HG03342 (cell line): ENCODE measurements around the gene CETP.
"Not testable (repeated sequence)": the region's sequence is repeated elsewhere in the genome, so short reads cannot be mapped to it uniquely, and the experiment has no call there.

ENCODE experiments used
- ATAC-seq: cut with Tn5 transposase; IDR thresholded peaks from one replicate; pipeline ENCODE4 v1.9.1; 2021; ENCODE audit warnings: mild to moderate bottlenecking, moderate library complexity; ENCODE audit not compliant: unreplicated experiment

The CETP gene

DNA sequence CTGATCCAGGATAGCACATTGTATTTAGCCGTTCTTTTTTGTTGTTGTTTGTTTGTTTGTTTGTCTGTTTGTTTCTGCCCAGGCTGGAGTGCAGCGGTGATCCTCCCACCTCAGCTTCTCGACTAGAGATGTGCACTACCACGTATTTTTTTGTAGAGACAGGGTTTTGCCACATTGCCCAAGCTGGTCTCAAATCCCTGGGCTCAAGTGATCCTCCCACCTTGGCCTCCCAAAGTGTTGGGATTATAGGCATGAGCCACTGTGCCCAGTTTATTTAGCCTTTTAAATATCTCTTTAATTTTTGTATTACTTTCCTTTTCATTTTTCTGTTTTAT lies 18.4 kb downstream of the CETP start:
- no peak for ATAC-seq

DNA sequence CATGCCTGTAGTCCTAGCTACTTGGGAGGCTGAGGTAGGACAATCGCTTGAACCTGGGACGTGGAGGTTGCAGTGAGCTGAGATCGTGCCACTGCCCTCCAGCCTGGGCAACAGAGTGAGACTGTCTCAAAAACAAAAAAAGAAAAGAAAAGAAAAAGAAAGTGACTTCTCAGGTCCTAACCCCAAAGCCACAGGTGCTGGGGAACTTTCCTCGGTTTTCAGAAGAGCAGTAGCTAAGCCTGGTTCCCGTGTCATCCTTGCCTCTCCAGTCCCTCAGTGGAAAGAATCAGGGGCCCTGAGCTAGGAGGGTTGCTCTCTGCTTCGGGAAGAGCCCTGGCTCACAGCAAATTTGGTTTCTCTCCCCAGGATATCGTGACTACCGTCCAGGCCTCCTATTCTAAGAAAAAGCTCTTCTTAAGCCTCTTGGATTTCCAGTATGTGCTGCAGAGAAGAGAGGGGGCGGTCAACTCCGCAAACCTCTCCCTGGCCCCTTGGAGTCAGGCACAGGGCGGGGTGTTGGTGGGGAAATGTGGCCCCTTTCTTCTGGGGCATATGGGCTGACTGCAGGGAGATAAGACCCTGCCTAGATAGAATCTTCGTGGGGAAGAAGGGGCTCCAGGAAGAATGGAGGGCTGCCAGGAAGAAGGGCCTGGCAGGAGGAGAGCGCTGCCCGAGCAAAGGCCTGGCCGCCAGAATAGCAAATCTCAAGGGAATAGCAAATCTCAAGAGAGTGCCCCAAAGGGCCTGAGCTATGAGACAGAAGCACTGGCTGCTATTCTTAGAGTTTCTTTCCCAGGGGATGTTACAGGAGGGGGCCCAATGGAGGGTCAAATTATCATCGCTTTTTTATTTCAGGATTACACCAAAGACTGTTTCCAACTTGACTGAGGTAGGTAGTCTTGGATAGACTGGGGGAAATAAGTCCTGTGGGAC lies 19.3 kb downstream of the CETP start:
- peak; percentile 46 for ATAC-seq

DNA sequence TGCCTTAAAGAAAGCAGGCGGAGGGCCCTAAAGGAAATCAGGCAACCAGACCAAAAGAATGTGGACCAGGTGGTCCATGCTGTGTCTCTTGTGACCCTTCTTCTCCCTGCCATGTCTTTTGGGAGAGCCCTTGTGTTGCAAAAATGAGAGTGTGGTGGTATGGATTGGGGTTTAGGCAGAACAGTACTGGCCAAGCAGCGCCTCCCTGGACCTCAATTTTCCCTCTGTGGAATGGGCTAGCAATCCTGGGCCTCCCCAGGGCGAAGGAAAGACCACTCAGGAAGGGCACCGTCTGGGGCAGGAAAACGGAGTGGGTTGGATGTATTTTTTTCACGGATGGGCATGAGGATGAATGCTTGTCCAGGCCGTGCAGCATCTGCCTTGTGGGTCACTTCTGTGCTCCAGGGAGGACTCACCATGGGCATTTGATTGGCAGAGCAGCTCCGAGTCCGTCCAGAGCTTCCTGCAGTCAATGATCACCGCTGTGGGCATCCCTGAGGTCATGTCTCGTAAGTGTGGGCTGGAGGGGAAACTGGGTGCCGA lies 20.1 kb downstream of the CETP start:
- no peak for ATAC-seq

DNA sequence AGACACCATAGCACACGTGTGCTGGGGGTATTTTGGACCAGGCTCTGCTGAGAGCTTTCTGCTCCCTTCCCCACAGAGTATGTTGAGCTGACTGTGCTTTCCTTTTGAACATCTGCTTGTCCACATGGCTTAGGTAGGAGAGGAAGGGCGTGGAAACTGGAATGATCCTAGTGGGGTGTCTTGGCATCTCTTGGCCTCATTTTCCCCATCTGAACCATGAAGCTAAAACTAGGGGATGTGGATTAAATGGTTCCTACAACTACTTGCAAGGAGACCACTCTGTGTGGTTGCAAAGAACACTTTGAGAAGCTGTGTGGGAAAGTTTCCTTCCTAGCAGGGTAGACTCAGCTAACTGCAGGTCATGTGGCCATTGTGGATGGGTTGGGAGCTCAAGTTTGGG lies 20.9 kb downstream of the CETP start:
- ATAC-seq, result no peak

DNA sequence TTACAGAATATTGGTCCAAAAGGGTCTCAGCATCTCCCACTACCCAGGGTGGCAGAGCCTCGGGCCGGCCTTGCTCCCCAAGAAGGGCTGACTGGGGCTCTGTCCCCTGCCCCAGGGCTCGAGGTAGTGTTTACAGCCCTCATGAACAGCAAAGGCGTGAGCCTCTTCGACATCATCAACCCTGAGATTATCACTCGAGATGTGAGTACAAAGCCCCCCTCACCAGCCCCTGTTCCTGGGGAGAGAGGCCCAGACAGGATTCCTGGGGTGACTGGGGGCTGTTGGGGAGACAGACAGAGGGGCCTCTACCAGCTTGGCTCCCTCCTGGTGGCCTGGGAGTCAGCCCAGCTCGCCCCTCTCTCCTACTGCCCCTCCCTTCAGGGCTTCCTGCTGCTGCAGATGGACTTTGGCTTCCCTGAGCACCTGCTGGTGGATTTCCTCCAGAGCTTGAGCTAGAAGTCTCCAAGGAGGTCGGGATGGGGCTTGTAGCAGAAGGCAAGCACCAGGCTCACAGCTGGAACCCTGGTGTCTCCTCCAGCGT lies 21.5 kb downstream of the CETP start:
- ATAC-seq, result no peak

DNA sequence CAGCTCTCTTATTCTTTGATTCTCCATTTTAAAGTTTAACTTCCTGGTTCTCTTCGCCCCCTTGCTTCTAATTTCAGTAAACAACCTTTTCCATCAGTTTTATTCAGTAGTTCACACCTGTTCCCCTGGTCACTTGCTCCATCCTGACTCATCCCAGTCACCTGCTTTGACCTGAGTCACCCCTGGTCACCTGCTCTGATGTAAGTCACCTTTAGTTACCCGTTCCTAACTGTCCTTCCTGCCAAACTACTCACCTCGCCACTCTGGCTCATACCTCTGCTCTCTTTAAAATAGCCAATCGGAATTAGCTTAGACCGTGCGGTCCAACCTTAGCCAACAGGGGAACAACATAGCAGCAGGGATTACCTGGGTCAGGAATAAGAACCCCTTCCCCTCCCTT lies 22.9 kb downstream of the CETP start:
- no peak for ATAC-seq

DNA sequence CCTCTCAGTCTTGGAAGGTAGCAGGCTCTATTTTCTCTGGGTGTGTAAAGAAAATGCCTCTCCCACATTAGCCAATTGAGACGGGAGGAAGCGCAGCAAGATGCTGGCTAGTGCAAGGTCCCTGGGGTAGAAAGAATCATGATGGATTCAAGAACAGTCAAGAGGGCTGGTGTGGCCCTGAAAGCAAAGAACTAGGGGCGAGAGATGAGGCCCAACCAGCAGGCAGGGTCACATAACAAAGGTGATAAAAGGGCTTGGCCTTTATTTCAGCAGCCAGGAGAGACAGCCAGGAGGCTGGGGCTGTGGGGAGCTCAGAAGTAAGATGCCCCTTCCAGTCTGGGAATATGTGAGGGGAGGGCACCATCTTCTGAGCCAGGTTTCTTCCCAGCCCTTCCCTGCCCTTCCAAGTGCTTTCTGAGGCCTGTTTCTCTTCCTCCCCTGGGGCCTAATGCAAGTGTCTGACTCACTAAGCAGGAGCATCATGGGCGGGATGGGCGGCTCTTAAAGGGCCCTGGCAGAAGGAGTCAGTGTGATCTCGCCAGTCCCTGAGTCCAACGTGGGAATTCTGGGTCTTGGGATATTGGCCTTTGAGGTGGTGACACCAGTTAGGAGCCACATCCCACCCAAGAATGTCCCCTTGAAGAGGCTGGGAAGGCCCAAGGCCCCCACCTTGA lies 23.7 kb downstream of the CETP start:
- ATAC-seq, result no peak

DNA sequence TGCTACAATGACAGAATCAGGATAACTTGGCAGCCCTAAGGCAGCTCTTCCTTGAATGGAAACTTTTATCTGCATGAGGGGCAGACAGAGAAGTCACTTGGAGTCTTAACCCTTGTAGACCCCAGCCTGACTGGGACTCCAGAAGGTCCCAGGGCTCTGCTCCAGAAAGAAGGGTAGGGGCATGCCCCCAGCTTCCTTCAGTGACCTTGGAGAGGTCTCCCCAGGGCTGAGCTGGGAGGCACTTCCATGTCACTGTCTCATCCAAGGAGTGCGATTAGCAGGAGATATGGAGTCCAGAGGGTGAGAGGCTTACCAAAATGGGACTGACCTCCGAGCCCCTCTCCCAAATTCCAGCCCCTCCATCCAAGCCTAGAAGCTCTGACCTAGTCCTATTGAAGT lies 24.2 kb downstream of the CETP start:
- ATAC-seq, result no peak

DNA sequence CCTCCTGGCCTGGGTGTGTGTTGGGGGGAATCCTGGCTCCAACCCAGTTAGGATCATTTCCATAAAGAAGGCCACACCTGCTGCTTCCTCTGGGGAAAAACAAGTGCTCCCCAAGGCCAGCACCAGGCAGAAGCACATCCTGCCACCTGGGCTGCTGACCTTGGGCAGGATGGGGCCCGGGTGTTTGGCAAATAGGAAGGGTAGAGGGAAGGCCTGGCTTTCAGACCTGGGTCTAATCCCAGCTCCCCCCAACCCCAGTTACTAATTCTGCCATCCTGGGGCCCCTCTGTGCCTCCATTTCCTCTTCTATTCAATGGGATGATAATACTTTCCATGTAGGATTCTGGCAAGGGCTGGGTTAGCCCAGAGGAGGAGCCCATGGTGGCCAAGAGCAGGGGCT lies 24.6 kb downstream of the CETP start:
- no peak for ATAC-seq

DNA sequence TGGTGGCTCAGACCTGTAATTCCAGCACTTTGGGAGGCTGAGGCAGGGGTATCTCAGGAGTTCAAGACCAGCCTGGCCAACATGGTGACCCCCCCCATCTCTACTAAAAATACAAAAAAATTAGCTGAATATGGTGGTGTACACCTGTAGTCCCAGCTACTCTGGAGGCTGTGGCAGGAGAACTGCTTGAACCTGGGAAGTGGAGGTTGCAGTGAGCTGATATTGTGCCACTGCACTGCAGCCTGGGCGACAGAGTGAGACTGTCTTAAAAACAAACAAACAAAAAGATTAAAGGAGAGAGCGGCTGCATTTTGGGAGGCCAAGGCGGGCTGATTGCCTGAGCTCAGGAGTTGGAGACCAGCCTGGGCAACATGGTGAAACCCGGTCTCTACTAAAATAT lies 25.2 kb downstream of the CETP start:
- ATAC-seq, result not testable (repeated sequence)

DNA sequence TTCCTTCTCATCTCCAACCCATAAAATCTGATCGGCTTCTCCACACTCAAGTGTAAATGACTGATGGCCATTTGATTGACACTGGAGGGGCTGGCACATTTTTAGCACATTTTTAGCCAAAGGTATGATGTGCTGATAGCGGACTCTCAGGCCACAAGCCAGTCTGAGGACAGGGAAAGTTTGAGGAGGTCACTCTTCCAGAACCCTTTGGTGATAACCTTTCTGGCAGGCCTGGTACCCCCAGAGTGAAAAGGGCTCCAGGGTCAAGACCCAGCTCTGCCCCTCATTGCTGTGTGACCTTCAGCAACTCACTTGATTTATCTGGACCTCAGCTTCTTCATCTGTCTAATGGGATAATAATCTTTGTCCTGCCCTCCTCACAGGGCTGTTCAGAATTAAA lies 25.9 kb downstream of the CETP start:
- ATAC-seq, result no peak

DNA sequence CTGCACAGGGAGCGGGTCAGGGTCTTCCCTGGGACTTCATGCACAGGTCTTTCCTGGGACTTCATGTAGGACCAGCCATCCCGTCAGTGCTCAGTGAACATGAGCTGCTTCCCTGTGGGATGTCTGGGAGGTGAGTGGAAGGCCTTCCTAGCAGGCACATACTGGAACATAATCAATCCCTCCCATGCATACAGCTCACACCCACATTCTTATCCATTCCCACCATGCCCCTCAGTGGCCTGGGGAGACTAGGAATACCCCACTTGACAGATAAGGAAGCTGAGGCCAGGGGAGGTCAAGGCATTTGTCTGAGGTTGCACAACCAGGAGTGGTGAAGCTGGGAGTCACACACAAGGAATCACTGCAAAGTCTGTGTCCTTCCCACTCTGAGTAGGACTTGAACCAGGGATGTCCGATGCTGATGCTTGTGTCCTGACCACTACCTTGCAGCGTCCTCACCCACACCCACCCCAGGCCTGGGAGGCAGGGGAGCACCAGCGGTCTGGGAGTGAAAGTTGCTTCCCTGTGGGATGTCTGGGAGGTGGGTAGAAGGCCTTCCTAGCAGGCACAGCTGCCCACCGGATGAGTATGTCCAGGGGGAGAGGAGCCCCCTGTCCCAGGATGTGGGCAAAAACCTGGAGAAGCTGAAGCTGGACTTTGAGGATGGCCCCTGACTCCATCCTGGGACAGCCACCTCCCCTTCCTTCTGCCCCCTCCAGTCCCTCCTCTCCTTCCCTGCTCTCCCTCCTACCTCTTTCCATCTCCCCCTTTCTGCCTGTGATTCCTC lies 26.6 kb downstream of the CETP start:
- no peak for ATAC-seq

DNA sequence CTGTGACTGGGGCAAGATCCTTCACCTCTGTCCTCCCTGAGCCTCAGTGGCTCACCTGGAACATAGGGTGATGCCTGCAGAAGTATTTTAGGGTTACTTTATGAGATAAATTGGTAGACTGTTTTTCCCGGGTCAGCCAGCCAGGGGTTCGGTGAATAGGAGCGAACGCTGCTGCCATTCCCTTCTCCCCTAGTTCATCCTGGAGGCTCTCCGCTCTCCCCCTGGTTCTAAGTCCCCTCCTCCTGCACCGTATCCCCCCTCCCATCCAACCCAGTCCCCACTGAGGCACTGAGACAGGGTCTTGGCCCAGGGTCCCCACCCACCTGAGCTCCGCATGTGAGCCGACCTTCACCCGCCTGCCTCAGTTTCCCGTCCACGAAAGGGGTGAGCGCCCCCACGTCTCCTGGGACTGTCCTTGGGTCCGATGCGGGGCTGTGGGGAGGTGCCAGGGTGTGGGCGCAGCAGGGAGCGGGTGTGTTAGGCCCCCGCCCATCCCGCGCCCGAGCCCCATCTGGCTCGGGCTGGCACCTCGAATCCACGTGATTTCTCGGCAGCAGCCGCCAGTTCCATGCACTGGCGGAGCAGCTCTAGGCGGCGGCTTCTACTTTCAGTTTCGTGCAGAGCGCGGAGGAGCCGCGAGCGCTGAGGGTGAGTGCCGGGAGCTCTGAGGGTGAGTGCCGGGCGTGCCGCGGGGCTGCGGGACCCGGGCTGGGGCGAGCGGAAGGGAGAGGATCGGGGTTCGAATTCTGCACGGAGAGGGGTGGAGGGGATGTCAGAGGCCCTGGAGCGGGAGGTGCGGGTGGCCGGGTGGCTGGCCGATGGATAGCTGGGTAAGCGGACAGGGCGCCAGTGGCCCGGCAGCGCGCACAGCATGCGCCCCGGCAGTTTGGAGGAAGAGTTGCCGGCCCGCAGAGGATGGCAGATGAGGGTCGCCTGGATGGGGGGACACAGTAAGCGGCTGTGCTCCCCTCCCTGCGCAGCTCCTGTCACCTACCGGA lies 27.5 kb downstream of the CETP start, which contains the start of gene NLRC5:
NLRC5 (plus strand) TSS at position 610 of the 998 bp plus-strand sequence. CDS start 31,156 bp downstream, outside the sequence.
- peak; percentile 81 for ATAC-seq

DNA sequence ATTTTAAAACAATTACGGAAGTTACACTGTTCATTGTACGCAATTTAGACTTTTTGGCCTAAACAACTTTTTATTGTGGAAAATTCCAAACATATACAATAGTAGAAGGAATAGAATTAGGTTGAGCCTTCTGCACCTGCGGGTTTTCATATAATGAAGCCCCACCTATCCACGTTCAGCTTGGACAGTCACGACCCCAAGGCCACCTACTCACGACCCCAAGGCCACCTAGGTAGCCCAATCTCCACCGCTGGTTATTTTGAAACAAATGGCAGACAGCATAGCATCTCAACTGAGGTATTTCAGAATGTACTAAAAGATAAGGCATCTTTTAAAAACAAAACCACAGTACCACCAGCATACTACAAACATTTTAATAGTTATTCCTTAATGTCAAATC lies 28.2 kb downstream of the CETP start:
- no peak for ATAC-seq

DNA sequence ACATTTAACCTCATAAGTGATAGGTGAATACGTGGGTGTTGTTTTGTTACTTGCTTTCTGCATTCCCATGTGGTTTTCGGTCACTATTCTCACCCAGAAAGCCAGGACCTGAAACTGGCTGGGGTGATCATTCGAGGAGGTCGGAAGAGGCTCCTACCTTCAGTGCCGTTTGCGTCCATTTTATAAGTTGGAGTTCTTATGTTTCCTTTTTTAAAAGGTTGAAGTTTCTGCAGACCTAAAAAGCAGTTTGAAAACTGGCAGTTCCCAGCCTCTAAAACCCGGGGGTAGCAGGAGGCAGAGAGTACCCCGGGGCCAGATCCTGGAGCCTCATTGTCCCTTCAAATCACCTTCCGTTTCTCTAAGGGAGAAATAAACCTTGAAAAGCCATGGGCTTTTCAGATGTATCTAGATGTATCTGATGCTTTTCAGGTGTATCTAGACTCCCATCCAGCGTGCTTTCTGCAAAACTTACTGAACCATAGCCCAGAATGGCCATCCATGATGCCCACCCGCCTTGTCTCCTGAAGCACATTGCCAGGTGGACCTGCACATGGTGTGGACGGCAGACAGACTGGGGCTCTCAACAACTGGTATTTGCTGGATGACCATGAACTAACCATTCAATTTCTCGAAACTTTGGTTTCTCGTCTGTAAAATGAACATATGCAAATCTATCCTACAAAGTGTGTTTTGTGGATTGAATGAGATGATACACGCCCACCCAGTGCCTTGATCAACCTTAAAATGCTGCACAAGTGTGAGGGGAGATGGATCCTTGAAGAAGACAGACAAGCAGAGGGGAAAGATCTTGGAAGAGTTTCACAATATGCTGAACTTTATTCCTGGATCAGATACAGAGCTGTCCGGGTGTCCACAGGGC lies 28.9 kb downstream of the CETP start:
- no peak for ATAC-seq

DNA sequence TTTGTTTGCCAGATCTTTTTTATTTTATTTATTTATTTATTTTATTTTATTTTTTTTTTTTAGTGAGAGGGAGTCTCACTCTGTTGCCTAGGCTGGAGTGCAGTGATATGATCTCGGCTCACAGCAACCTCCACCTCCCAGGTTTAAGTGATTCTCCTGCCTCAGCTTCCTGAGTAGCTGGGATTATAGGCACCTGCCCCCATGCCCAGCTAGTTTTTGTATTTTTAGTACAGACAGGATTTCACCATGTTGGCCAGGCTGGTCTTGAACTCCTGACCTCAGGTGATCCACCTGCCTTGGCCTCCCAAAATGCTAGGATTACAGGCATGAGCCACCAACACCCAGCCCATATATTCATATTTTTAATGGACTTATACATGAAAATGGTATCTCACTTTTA lies 30.7 kb downstream of the CETP start:
- ATAC-seq, result not testable (repeated sequence)

DNA sequence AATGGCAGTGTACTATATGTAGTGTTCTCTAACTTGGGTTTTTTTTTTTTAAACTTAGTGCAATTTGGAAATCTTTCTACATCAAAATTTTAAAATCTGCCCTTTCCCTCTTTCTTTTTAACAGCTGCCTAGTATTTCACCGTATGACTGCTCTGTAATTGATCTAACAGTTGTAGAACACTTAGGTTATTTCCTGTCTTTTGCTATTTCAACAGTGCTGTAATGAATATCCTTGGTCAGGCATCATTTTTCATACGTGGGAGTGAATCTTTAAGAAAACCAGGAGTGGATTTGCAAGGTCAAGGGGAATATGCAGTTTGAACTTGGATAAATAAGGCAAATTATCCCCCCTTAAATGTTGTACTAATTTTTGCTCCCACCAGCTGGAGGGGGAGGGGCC lies 31.5 kb downstream of the CETP start:
- ATAC-seq, result no peak

DNA sequence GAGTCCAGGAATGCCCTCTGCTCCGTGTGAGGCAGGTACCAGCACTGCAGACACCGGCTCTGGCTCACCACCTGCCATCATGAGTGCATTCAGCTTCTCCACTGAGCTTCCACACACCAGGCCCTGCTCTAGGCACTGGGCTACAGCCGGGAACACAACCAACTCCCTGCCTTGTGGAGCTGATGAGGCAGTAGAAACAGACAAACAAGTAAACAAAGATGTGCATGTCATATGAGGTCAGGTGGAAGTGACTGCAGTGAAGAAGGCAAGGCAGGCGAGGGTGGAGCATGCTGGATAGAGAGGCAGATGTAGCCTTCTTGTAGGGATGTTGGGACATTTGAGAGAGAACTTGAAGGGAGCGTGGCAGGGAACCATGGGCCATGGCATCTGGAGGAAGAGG lies 32.6 kb downstream of the CETP start:
- ATAC-seq, result no peak
